ENCODE results near the gene PHRF1. TPM values are rescaled to one million over a fixed set of nuclear protein-coding genes. Genes with fewer than 3 reads are reported as not detected.

PHRF1 gene
- total RNA-seq, 1 donor from 2014 or later, result 38.3 TPM

GRCh38 chr11:637593-638521, 61.6 kb downstream of the PHRF1 start:
- H3K27ac ChIP-seq (ENCODE audit: low read depth, low read length), result no peak overlapping the region
- H4K20me1 ChIP-seq (ENCODE audit: insufficient read depth, low read length), result peaks cover 44% of the 10 kb centered on the region
- peaks cover 14% of the 10 kb centered on the region for H3K27me3 ChIP-seq (ENCODE audit: insufficient read depth, low read length)
- no peak overlapping the region for H2AFZ ChIP-seq (ENCODE audit: low read depth, low read length)
- peaks cover 11% of the 10 kb centered on the region for H3K4me1 ChIP-seq (ENCODE audit: insufficient read depth, low read length)
- H3K36me3 ChIP-seq (ENCODE audit: insufficient read depth, low read length), result no peaks in the 10 kb centered on the region
- peak overlapping the region; percentile 85 for H3K4me3 Mint-ChIP-seq (ENCODE audit: unreplicated experiment)
- H3K4me2 ChIP-seq (ENCODE audit: low read length), result peak overlapping the region; percentile 73
- H3K79me2 ChIP-seq (ENCODE audit: insufficient read depth, low read length), result no peaks in the 10 kb centered on the region
- no peaks in the 10 kb centered on the region for H3K9me3 ChIP-seq (ENCODE audit: insufficient read depth, low read depth, low read length)
- no peak overlapping the region for H3K9ac ChIP-seq (ENCODE audit: low read length)
- no peaks in the 10 kb centered on the region for H3K9me3 Mint-ChIP-seq (ENCODE audit: unreplicated experiment)
- peaks cover 6% of the 10 kb centered on the region for H3K4me1 Mint-ChIP-seq (ENCODE audit: low read depth, unreplicated experiment)
- TF ChIP-seq EZH2 (IDR thresholded peaks at IDR 0.05; ENCODE audit: insufficient read depth, low read length), result peak; percentile 76
- no peak for TF ChIP-seq CTCF (IDR thresholded peaks at IDR 0.05; ENCODE audit: insufficient read depth, low read depth, low read length)
- FAIRE-seq (no peak), DNase-seq (ENCODE audit: low read depth) (no peak)
- H3K27me3 Mint-ChIP-seq (ENCODE audit: low read depth, unreplicated experiment), result peaks cover 2% of the 10 kb centered on the region
- no peak overlapping the region for H3K4me3 ChIP-seq (ENCODE audit: insufficient read depth, low read depth, low read length)
- peak overlapping the region; percentile 77 for H3K27ac Mint-ChIP-seq (ENCODE audit: unreplicated experiment)
- H3K36me3 Mint-ChIP-seq (ENCODE audit: low read depth, unreplicated experiment), result peaks cover 9% of the 10 kb centered on the region

GRCh38 chr11:638631-639331, 62.5 kb downstream of the PHRF1 start:
- Histone ChIP-seq H3K27me3 (ENCODE audit: insufficient read depth, low read length) (peaks cover 14% of the 10 kb centered on the region), H3K36me3 (ENCODE audit: insufficient read depth, low read length) (no peaks in the 10 kb centered on the region), H3K4me2 (ENCODE audit: low read length) (peak overlapping the region; percentile 65), H3K79me2 (ENCODE audit: insufficient read depth, low read length) (no peaks in the 10 kb centered on the region), H3K4me1 (ENCODE audit: insufficient read depth, low read length) (peaks cover 11% of the 10 kb centered on the region), H3K9me3 (ENCODE audit: insufficient read depth, low read depth, low read length) (no peaks in the 10 kb centered on the region), H3K27ac (ENCODE audit: low read depth, low read length) (no peak overlapping the region), H2AFZ (ENCODE audit: low read depth, low read length) (no peak overlapping the region), H3K9ac (ENCODE audit: low read length) (peak overlapping the region; percentile 8), H3K4me3 (ENCODE audit: insufficient read depth, low read depth, low read length) (peak overlapping the region; percentile 19), H4K20me1 (ENCODE audit: insufficient read depth, low read length) (peaks cover 44% of the 10 kb centered on the region)
- Mint-ChIP-seq H3K27me3 (ENCODE audit: low read depth, unreplicated experiment) (peaks cover 2% of the 10 kb centered on the region), H3K27ac (ENCODE audit: unreplicated experiment) (peak overlapping the region; percentile 95), H3K36me3 (ENCODE audit: low read depth, unreplicated experiment) (peaks cover 9% of the 10 kb centered on the region), H3K4me1 (ENCODE audit: low read depth, unreplicated experiment) (peaks cover 6% of the 10 kb centered on the region), H3K9me3 (ENCODE audit: unreplicated experiment) (no peaks in the 10 kb centered on the region), H3K4me3 (ENCODE audit: unreplicated experiment) (peak overlapping the region; percentile 71)
- TF ChIP-seq EZH2 (IDR thresholded peaks at IDR 0.05; ENCODE audit: insufficient read depth, low read length), result no peak
- no peak for TF ChIP-seq CTCF (IDR thresholded peaks at IDR 0.05; ENCODE audit: insufficient read depth, low read depth, low read length)
- DNase-seq (ENCODE audit: low read depth) (no peak), FAIRE-seq (no peak)
